ENCODE results near the gene RAB27A. TPM values are rescaled to one million over a fixed set of nuclear protein-coding genes. Genes with fewer than 3 reads are reported as not detected.

Gene RAB27A
- total RNA-seq, 1 donor from 2014 or later, result 26.7 TPM

- Mint-ChIP-seq H3K36me3 (ENCODE audit: low read depth) (peaks cover 12% of the 10 kb centered on the region), H3K27ac (no peak overlapping the region), H3K4me3 (no peak overlapping the region), H3K9me3 (no peaks in the 10 kb centered on the region), H3K4me1 (peaks cover 20% of the 10 kb centered on the region), H3K27me3 (no peaks in the 10 kb centered on the region)
- TF ChIP-seq CTCF (IDR thresholded peaks at IDR 0.05), result no peak
- ChIA-PET POLR2A (no interaction called here), CTCF (no interaction called here)
- ATAC-seq (ENCODE audit: low read depth) (no peak), DNase-seq (no peak)
- intact Hi-C loops (cut with micrococcal nuclease), result no loop called here
Observed at GRCh38 chr15:55247766-55248427, 41.7 kb downstream of the RAB27A start.

GRCh38 chr15:55247311-55247710, 42.3 kb downstream of the RAB27A start:
- peaks cover 12% of the 10 kb centered on the region for H3K36me3 Mint-ChIP-seq (ENCODE audit: low read depth)
- ChIA-PET POLR2A (no interaction called here), CTCF (no interaction called here)
- ATAC-seq (ENCODE audit: low read depth) (no peak), DNase-seq (no peak)
- no peaks in the 10 kb centered on the region for H3K27me3 Mint-ChIP-seq
- H3K4me3 Mint-ChIP-seq, result no peak overlapping the region
- intact Hi-C loops (cut with micrococcal nuclease), result no loop called here
- TF ChIP-seq CTCF (IDR thresholded peaks at IDR 0.05), result no peak
- no peaks in the 10 kb centered on the region for H3K9me3 Mint-ChIP-seq
- no peak overlapping the region for H3K27ac Mint-ChIP-seq
- peaks cover 20% of the 10 kb centered on the region for H3K4me1 Mint-ChIP-seq

GRCh38 chr15:55246567-55246966, 43.0 kb downstream of the RAB27A start:
- ATAC-seq (ENCODE audit: low read depth) (no peak), DNase-seq (no peak)
- Mint-ChIP-seq H3K36me3 (ENCODE audit: low read depth) (peaks cover 10% of the 10 kb centered on the region), H3K4me3 (no peak overlapping the region), H3K9me3 (no peaks in the 10 kb centered on the region), H3K4me1 (peaks cover 16% of the 10 kb centered on the region), H3K27me3 (no peaks in the 10 kb centered on the region), H3K27ac (no peak overlapping the region)
- intact Hi-C loops (cut with micrococcal nuclease), result no loop called here
- CTCF ChIA-PET, result no interaction called here
- no peak for TF ChIP-seq CTCF (IDR thresholded peaks at IDR 0.05)
- POLR2A ChIA-PET, result no interaction called here

GRCh38 chr15:55245059-55245458, 44.6 kb downstream of the RAB27A start:
- no peak for TF ChIP-seq CTCF (IDR thresholded peaks at IDR 0.05)
- no peak overlapping the region for H3K27ac Mint-ChIP-seq
- ATAC-seq (ENCODE audit: low read depth) (no peak), DNase-seq (no peak)
- no peaks in the 10 kb centered on the region for H3K27me3 Mint-ChIP-seq
- ChIA-PET POLR2A (no interaction called here), CTCF (no interaction called here)
- H3K4me1 Mint-ChIP-seq, result peaks cover 5% of the 10 kb centered on the region
- no peak overlapping the region for H3K4me3 Mint-ChIP-seq
- peaks cover 10% of the 10 kb centered on the region for H3K36me3 Mint-ChIP-seq (ENCODE audit: low read depth)
- H3K9me3 Mint-ChIP-seq, result no peaks in the 10 kb centered on the region
- intact Hi-C loops (cut with micrococcal nuclease), result no loop called here

GRCh38 chr15:55241891-55242290, 47.7 kb downstream of the RAB27A start:
- CTCF ChIA-PET, result no interaction called here
- H3K27ac Mint-ChIP-seq, result no peak overlapping the region
- peaks cover 2% of the 10 kb centered on the region for H3K4me1 Mint-ChIP-seq
- no peak for TF ChIP-seq CTCF (IDR thresholded peaks at IDR 0.05)
- no peaks in the 10 kb centered on the region for H3K27me3 Mint-ChIP-seq
- H3K9me3 Mint-ChIP-seq, result no peaks in the 10 kb centered on the region
- H3K36me3 Mint-ChIP-seq (ENCODE audit: low read depth), result peaks cover 9% of the 10 kb centered on the region
- DNase-seq (no peak), ATAC-seq (ENCODE audit: low read depth) (no peak)
- no peak overlapping the region for H3K4me3 Mint-ChIP-seq
- intact Hi-C loops (cut with micrococcal nuclease), result loop anchor here (2.0 kb wide), 1 partner anchor 13 kb away; no protein-coding TSS in a partner anchor
- POLR2A ChIA-PET, result no interaction called here
